Kidney (tissue), 14 donors: ENCODE results near the gene KIF21A. TPM values are rescaled to one million over a fixed set of nuclear protein-coding genes. Genes with fewer than 3 reads are reported as not detected.

Experiments used
- DNase-seq, 5 donors: peaks; one replicate each; pipeline ENCODE4 v3.0.0-alpha.2; 2013 to 2020
- FAIRE-seq: peaks from 2 replicates; lab custom pipeline; 2012; peaks lifted over from hg19 to GRCh38; lab: Jason Lieb, UNC
- H3K27ac ChIP-seq, 2 donors: one replicate each; pipeline ENCODE4 v1.7.0; 2013; ENCODE audit warnings: low read depth in 2 of 2, low read length in 2 of 2, inconsistent platforms in 1 of 2
- H3K27me3 ChIP-seq: one replicate; pipeline ENCODE4 v1.7.1; 2013; ENCODE audit warnings: low read length, inconsistent platforms; ENCODE audit not compliant: control insufficient read depth, insufficient read depth
- H3K36me3 ChIP-seq, 3 donors: one replicate each; pipeline versions ENCODE4 v1.7.0 to v1.7.1; 2013; ENCODE audit warnings: low read length in 3 of 3, control low read depth in 1 of 3, inconsistent platforms in 1 of 3; ENCODE audit not compliant: insufficient read depth in 3 of 3, control insufficient read depth in 2 of 3
- H3K4me1 ChIP-seq, 3 donors: one replicate each; pipeline versions ENCODE4 v1.7.0 to v1.7.1; 2013; ENCODE audit warnings: low read length in 3 of 3, inconsistent platforms in 1 of 3, low read depth in 1 of 3; ENCODE audit not compliant: control insufficient read depth in 2 of 3, insufficient read depth in 2 of 3
- H3K4me3 ChIP-seq, 3 donors: one replicate each; pipeline versions ENCODE4 v1.7.0 to v1.8.1; 2013; ENCODE audit warnings: low read length in 3 of 3, control low read depth in 1 of 3, inconsistent platforms in 1 of 3
- H3K9ac ChIP-seq, 3 donors: one replicate each; pipeline versions ENCODE4 v1.7.0 to v1.7.1; 2013; ENCODE audit warnings: low read length in 3 of 3, control low read depth in 1 of 3, inconsistent platforms in 1 of 3
- H3K9me3 ChIP-seq, 3 donors: one replicate each; pipeline versions ENCODE4 v1.7.0 to v1.7.1; 2013; ENCODE audit warnings: low read length in 3 of 3, control low read depth in 1 of 3, inconsistent platforms in 1 of 3; ENCODE audit not compliant: control insufficient read depth in 2 of 3, insufficient read depth in 1 of 3
- CTCF ChIP-seq: IDR thresholded peaks from 3 replicates; pipeline ENCODE4 v1.5.1; 2012; ENCODE audit warnings: mild to moderate bottlenecking, moderate library complexity, borderline replicate concordance; ENCODE audit not compliant: insufficient read depth; ENCODE audit errors: extremely low read depth
- intact Hi-C: fragments of 100-400 bp; cut with DNase I; formaldehyde crosslinking; loops from one replicate; pipeline ENCODE4 v1.11.1; 2022
- polyA plus RNA-seq: library from polyadenylated mRNA; stranded (reverse); fragments of 350-450 nt; fragmentation: Illumina TruSeq; extraction: RNeasy Lipid Tissue Mini Kit (QIAGEN cat#74804); gene quantifications from one replicate; pipeline ENCODE4 v1.2.3, GENCODE V29; 2014; ENCODE audit warnings: low read depth, low replicate concordance; ENCODE audit not compliant: insufficient read depth
- total RNA-seq: library from RNA; stranded (reverse); fragmentation: NEBNext Ultra II Directional; extraction: Animal tissue kit (Norgen Biotek cat#: 25700); gene quantifications from one replicate; pipeline ENCODE4 v1.2.1, GENCODE V29; 2021
- donor health status: control.
- donor health status: control.
- donor health status: control.
- donor health status: control.
- donor health status: control.
- donor health status: DM: yes; HTN: yes; CAD: no.
- donor health status: Normal renal cell carcinoma (clear cell type).

Gene KIF21A
- total and polyA plus RNA-seq, 2 donors from 2014 or later: 16.8 to 25.7 TPM

- no peaks in the 10 kb centered on the region for H3K9me3 ChIP-seq
- H3K4me3 ChIP-seq: no peak overlapping the region
- no peak overlapping the region for H3K9ac ChIP-seq
- H3K4me1 ChIP-seq: peaks cover 0 to 4% (median 4%) of the 10 kb centered on the region in 3 donors
- peak overlapping the region in 1 of 2 donors; percentile 25 for H3K27ac ChIP-seq
- no peaks in the 10 kb centered on the region for H3K27me3 ChIP-seq
- no peak for TF ChIP-seq CTCF
- FAIRE-seq (no peak), DNase-seq (peak in 1 of 5 donors; percentile 32)
- intact Hi-C loops: no loop called here
- no peaks in the 10 kb centered on the region for H3K36me3 ChIP-seq
Measured at GRCh38 chr12:39375206-39375808, 67.6 kb downstream of the KIF21A start.

GRCh38 chr12:39372929-39373328 lies 70.0 kb downstream of the KIF21A start:
- intact Hi-C loops: no loop called here
- Histone ChIP-seq H3K9ac (no peak overlapping the region), H3K9me3 (no peaks in the 10 kb centered on the region), H3K36me3 (no peaks in the 10 kb centered on the region), H3K4me3 (no peak overlapping the region), H3K27me3 (no peaks in the 10 kb centered on the region), H3K27ac (no peak overlapping the region), H3K4me1 (peaks cover 0 to 4% (median 4%) of the 10 kb centered on the region in 3 donors)
- FAIRE-seq (no peak), DNase-seq (no peak)
- no peak for TF ChIP-seq CTCF

- H3K9me3 ChIP-seq: no peaks in the 10 kb centered on the region
- intact Hi-C loops: no loop called here
- no peak for FAIRE-seq
Measured at GRCh38 chr12:39372204-39372925, 70.6 kb downstream of the KIF21A start.

More at GRCh38 chr12:39372204-39372925, 70.6 kb downstream of the KIF21A start:
- Histone ChIP-seq H3K36me3 (no peaks in the 10 kb centered on the region), H3K4me1 (peaks cover 0 to 4% (median 4%) of the 10 kb centered on the region in 3 donors), H3K9ac (no peak overlapping the region), H3K27ac (no peak overlapping the region), H3K27me3 (no peaks in the 10 kb centered on the region), H3K4me3 (no peak overlapping the region)
- no peak for TF ChIP-seq CTCF
- DNase-seq: no peak
